Peyer's patch (tissue), 4 donors: ENCODE data around the gene SCAP. TPM values are rescaled to one million over a fixed set of nuclear protein-coding genes. Genes with fewer than 3 reads are reported as not detected.

ENCODE experiments used
- DNase-seq, 3 donors: peaks; one replicate each; pipeline ENCODE4 v3.0.0-alpha.2; 2017 to 2019
- H3K27ac ChIP-seq, 4 donors: fragments of 200-600 bp; sonication (generic); one replicate each; pipeline ENCODE4 v1.5.1; 2016 to 2019
- H3K27me3 ChIP-seq, 2 donors: fragments of 200-600 bp; sonication (generic); one replicate each; pipeline ENCODE4 v1.5.1; 2019
- H3K36me3 ChIP-seq, 3 donors: fragments of 200-600 bp; sonication (generic); one replicate each; pipeline ENCODE4 v1.5.1; 2016 to 2019
- H3K4me1 ChIP-seq, 4 donors: fragments of 200-600 bp; sonication (generic); one replicate each; pipeline ENCODE4 v1.5.1; 2016 to 2019
- H3K4me3 ChIP-seq, 4 donors: fragments of 200-600 bp; sonication (generic); 1 replicate in 3 of 4; 2 replicates in 1 of 4; pipeline ENCODE4 v1.5.1; 2016 to 2019; ENCODE audit warnings: mild to moderate bottlenecking in 1 of 4
- H3K9me3 ChIP-seq, 4 donors: fragments of 200-600 bp; sonication (generic); one replicate each; pipeline ENCODE4 v1.5.1; 2016 to 2019; ENCODE audit warnings: mild to moderate bottlenecking in 1 of 4
- POLR2A ChIP-seq, 2 donors: fragments of 450-650 bp; IDR thresholded peaks; one replicate each; pipeline ENCODE4 v1.5.1; 2017; ENCODE audit warnings: antibody characterized with exemption in 2 of 2, mild to moderate bottlenecking in 2 of 2, moderate library complexity in 2 of 2
- small RNA-seq, 2 donors: library from RNA; depleted of rRNA; stranded (forward); fragments of <200 nt; gene quantifications; one replicate each; pipeline ENCODE3, GENCODE V24; 2016
- total RNA-seq, 4 donors: library from RNA; depleted of rRNA; stranded (reverse); fragments of >200 nt; gene quantifications; one replicate each; pipeline ENCODE4 v1.1.0, GENCODE V29; 2016
- TF ChIP-seq, protein P1 (sequence below), 6 experiments: fragments of 450-650 bp in 4 of 6; fragments of 200-600 bp in 2 of 6; sonication (generic) in 1 of 6; IDR thresholded peaks; one replicate each; pipeline ENCODE4 v1.5.1; 2017 to 2019; ENCODE audit warnings: antibody characterized with exemption in 6 of 6, mild to moderate bottlenecking in 3 of 6, moderate library complexity in 1 of 6

SCAP gene
- total RNA-seq, 4 donors from 2014 or later = 111 to 257 (median 207) TPM

- H3K9me3 ChIP-seq = no peaks in the 10 kb centered on the region
- no peak for TF ChIP-seq POLR2A (IDR thresholded peaks at IDR 0.05)
- TF ChIP-seq, protein P1, sequence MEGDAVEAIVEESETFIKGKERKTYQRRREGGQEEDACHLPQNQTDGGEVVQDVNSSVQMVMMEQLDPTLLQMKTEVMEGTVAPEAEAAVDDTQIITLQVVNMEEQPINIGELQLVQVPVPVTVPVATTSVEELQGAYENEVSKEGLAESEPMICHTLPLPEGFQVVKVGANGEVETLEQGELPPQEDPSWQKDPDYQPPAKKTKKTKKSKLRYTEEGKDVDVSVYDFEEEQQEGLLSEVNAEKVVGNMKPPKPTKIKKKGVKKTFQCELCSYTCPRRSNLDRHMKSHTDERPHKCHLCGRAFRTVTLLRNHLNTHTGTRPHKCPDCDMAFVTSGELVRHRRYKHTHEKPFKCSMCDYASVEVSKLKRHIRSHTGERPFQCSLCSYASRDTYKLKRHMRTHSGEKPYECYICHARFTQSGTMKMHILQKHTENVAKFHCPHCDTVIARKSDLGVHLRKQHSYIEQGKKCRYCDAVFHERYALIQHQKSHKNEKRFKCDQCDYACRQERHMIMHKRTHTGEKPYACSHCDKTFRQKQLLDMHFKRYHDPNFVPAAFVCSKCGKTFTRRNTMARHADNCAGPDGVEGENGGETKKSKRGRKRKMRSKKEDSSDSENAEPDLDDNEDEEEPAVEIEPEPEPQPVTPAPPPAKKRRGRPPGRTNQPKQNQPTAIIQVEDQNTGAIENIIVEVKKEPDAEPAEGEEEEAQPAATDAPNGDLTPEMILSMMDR (IDR thresholded peaks at IDR 0.05) = no peak
- H3K4me3 ChIP-seq = no peak overlapping the region
- no peaks in the 10 kb centered on the region for H3K36me3 ChIP-seq
- H3K4me1 ChIP-seq = no peaks in the 10 kb centered on the region
- no peaks in the 10 kb centered on the region for H3K27me3 ChIP-seq
- no peak overlapping the region for H3K27ac ChIP-seq
- DNase-seq = no peak
These were observed 108.1 kb downstream of the SCAP start for GRCh38 chr3:47367631-47368030.

DNA sequence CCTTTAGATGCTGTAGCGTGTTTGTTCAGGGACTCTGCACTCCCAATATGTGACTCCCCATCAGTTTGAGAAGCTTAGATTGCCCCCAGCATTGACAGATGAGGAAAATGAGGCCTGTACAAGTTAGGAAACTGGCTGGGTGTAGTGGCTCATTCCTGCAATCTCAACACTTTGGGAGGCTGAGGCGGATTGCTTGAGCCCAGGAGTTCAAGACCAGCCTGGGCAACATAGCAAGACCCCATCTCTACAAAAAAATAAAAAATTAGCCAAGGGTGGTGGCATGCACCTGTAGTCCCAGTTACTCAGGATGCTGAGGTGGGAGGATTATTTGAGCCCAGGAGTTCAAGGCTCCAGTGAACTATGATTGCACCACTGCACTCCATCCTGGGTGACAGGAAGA, 108.9 kb downstream of the SCAP start:
- Histone ChIP-seq H3K27ac (no peak overlapping the region), H3K27me3 (no peaks in the 10 kb centered on the region), H3K9me3 (no peaks in the 10 kb centered on the region), H3K36me3 (no peaks in the 10 kb centered on the region), H3K4me3 (no peak overlapping the region), H3K4me1 (no peaks in the 10 kb centered on the region)
- TF ChIP-seq, protein P1 (IDR thresholded peaks at IDR 0.05) = no peak
- no peak for TF ChIP-seq POLR2A (IDR thresholded peaks at IDR 0.05)
- no peak for DNase-seq

GRCh38 chr3:47365213-47366153, 110.3 kb downstream of the SCAP start:
- Histone ChIP-seq H3K27ac (no peak overlapping the region), H3K36me3 (no peaks in the 10 kb centered on the region), H3K27me3 (no peaks in the 10 kb centered on the region), H3K9me3 (no peaks in the 10 kb centered on the region), H3K4me1 (no peaks in the 10 kb centered on the region), H3K4me3 (no peak overlapping the region)
- TF ChIP-seq, protein P1 (IDR thresholded peaks at IDR 0.05) = no peak
- TF ChIP-seq POLR2A (IDR thresholded peaks at IDR 0.05) = no peak
- DNase-seq = no peak

Small RNAs within 50 kb of the gene (small RNA-seq; reads per million reads assigned to genes)
- 0 reads per million in 2 donors for gene AC099778.2

Other genes starting within 250 kb of the SCAP start
- gene KIF9, start 193.1 kb downstream of the SCAP start, total RNA-seq = 10 to 100 TPM in 2 of 4 donors, 1 to 10 TPM in 2; 6.9 to 44.6 (median 10.8) TPM
- 10 to 100 TPM; 12.1 to 19.5 (median 16.6) TPM for gene KLHL18, start 193.0 kb downstream of the SCAP start, total RNA-seq
- 100 to 1,000 TPM in 1 of 4 donors, 10 to 100 TPM in 3; 52.4 to 284 (median 80.8) TPM for gene PTPN23, start 94.9 kb downstream of the SCAP start, total RNA-seq
- 10 to 100 TPM in 2 of 4 donors, 1 to 10 TPM in 2; 8.3 to 25.9 (median 13.4) TPM for gene ELP6, start 37.8 kb upstream of the SCAP start, total RNA-seq
- gene CSPG5, start 102.9 kb upstream of the SCAP start, total RNA-seq = 1 to 10 TPM in 2 of 4 donors, not detected in 2; 1.3 to 1.7 TPM